ENCODE measurements around the gene GNAZ.

DNA sequence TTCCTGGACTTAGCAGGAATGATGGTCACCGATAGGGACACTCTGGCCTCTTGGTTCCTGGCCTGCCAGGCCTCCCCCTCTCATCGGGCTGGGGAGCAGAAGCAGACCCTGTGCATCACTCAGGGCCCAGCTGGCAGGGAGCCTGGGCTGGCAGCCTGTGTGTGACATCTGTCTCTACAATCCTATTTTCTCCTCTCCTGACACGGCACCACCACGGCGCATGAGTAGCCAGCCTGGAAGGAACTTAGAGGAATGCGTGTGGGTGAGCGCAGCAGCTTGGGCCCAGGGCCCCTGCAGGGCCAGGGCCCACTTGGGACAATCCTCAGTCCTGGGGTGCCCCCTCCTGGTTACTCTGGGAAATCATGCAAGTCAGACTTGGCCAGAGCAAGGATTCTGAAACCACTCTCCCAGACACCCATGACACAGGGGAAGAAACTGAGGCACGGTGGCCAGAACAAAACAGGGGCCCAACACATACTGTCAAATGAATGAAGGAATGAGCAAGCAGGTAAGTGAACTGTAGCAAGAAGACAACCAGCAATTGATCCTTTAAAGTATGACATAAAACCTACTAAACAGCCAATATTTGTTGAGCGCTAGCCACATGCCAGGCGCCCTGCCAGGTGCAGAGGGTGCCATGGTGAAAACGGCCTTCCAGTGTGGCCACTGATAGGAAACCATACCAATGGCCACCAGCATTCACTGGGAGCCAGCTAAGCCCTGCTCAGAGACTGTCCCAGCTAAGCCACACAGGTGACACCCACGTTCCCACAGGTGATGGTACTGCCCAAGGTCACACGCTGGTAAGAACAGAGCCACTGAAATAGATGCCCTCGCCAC, 58.2 kb downstream of the GNAZ start:
- TF ChIP-seq, protein P1, sequence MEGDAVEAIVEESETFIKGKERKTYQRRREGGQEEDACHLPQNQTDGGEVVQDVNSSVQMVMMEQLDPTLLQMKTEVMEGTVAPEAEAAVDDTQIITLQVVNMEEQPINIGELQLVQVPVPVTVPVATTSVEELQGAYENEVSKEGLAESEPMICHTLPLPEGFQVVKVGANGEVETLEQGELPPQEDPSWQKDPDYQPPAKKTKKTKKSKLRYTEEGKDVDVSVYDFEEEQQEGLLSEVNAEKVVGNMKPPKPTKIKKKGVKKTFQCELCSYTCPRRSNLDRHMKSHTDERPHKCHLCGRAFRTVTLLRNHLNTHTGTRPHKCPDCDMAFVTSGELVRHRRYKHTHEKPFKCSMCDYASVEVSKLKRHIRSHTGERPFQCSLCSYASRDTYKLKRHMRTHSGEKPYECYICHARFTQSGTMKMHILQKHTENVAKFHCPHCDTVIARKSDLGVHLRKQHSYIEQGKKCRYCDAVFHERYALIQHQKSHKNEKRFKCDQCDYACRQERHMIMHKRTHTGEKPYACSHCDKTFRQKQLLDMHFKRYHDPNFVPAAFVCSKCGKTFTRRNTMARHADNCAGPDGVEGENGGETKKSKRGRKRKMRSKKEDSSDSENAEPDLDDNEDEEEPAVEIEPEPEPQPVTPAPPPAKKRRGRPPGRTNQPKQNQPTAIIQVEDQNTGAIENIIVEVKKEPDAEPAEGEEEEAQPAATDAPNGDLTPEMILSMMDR (IDR thresholded peaks at IDR 0.05) = peak; percentile 67 to 91 (median 80)
- no peak for TF ChIP-seq POLR2A (IDR thresholded peaks at IDR 0.05)
